ENCODE data around the gene TRIO. TPM values are rescaled to one million over a fixed set of nuclear protein-coding genes. Genes with fewer than 3 reads are reported as not detected.
A peak's percentile ranks its signal among the peaks of the same experiment; 100 is the strongest.
"Not testable (repeated sequence)": the region's sequence is repeated elsewhere in the genome, so short reads cannot be mapped to it uniquely, and the experiment has no call there.

Gene TRIO
- polyA plus RNA-seq, 1 donor = 130 TPM

GRCh38 chr5:14552017-14552416 is 408.9 kb downstream of the TRIO start:
- DNase-seq = no peak

DNA sequence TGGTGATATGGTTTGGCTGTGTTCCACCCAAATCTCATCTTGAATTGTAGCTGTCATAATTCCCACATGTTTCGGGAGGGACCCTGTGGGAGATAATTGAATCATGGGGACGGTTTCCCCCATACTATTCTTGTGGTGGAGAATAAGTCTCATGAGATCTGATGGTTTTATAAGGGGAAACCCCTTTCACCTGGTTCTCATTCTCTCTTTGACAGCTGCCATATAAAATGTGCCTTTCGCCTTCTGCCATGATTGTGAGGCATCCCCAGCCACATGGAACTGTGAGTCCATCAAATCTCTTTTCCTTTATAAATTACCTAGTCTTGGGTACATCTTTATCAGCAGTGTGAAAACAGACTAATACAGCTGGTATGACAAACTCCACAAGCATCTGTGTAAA is 411.1 kb downstream of the TRIO start:
- DNase-seq = not testable (repeated sequence)

DNA sequence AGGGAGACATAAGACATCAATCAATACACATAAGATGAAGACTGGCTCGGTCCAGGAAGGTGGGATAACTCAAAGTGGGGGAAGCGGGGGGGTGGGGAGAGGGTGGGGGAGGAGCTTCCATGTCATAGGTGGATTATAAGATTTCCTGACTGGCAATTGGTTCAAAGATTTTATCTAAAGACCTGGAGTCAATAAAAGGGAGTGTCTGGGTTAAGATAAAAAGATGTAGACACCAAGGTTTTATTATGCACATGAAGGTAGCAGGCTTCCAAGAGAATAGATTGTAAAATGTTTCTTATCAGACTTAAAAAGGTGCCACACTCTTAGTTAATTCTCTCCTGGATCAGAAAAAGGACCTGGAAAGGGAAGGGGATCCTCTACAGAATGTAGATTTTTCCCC is 412.9 kb downstream of the TRIO start:
- no peak for DNase-seq

DNA sequence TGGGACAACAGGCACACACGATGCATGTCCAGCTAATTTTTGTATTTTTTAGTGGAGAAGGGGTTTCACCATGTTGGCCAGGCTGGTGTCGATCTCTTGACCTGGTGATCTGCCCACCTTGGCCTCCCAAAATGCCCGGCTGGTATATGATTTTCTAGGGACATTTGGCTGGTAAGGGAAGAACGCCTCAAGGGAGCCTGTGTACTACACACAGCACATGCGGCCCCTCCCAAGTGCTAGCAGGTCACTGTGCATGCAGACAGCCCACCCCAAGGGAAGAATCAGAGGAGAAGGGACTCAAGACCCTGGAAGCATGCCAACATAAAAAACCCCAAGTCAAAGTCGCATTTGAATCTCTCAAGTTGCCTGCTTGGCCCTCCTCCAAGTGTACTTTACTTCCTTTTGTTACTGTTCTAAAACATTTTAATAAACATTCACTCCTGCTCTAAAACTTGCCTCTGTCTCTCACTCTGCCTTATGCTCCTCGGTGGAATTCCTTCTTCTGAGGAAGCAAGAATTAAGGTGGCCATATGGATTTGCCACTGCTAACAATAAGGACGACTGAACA is 414.1 kb downstream of the TRIO start:
- peak; percentile 6 for DNase-seq

DNA sequence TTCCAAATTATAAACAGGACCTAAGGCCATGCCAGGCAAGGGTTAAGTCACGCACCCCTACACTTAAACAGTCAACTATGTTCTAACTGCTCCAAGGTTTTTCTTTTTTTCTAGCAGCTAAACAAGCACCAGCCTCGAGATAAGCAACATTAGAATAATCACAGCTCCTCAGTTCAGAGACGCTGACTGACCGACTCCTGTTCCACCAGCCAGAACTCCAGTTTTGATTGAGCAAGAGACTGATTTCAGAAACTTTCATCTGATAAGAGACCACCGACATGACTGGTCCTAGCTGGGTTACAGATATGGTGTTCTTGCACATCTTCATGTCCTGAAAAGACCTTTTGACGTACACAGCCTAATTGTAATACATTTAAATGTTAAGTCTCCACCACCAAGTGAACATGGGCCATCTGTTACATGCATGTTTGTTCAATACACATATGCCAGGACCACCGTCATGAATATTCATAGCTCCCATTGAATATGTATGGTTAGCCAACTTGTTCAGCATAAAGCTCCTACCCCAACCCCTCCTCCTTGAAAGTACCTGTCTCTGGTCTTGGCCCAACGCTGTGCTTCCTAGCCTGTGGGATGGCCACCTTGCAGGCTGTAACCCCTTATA is 414.8 kb downstream of the TRIO start:
- DNase-seq = no peak

Other genes starting within 250 kb of the TRIO start
- 2.0 TPM for gene DNAH5, start 198.7 kb upstream of the TRIO start, polyA plus RNA-seq (ENCODE audit: insufficient read length)

Measured in left kidney (tissue), 2 donors.